B cell (primary cell): ENCODE measurements around the gene UAP1L1. TPM values are rescaled to one million over a fixed set of nuclear protein-coding genes. Genes with fewer than 3 reads are reported as not detected.

ENCODE experiments used
- ATAC-seq: fragments of 200-7000 bp; cut with Tn5 transposase; one replicate; pipeline ENCODE4 v1.10.0; 2021; ENCODE audit warnings: low read depth, mild to moderate bottlenecking, moderate number of reproducible peaks, moderate library complexity
- CTCF ChIA-PET: fragments of 350-600 bp; sonication (Branson Sonifier 250); formaldehyde crosslinking; loops from one replicate; lab custom pipeline; 2021; ENCODE audit warnings: antibody characterized with exemption, inconsistent platforms; lab: Charles Lee
- POLR2A ChIA-PET: fragments of 350-600 bp; sonication (Branson Sonifier 250); formaldehyde crosslinking; loops from one replicate; lab custom pipeline; 2021; ENCODE audit warnings: antibody characterized with exemption; lab: Charles Lee
- DNase-seq: peaks from one replicate; pipeline ENCODE4 v3.0.0; 2013
- H2AFZ ChIP-seq: 2 replicates; pipeline ENCODE4 v1.6.1; 2012; ENCODE audit warnings: mild to moderate bottlenecking, low read depth, low read length; ENCODE audit not compliant: insufficient read depth, poor library complexity, severe bottlenecking
- H3K27ac ChIP-seq, 2 donors: 1 replicate in 1 of 2; 2 replicates in 1 of 2; pipeline ENCODE4 v1.5.1; 2012 to 2013; ENCODE audit warnings: low read length in 2 of 2, mild to moderate bottlenecking in 2 of 2, moderate library complexity in 1 of 2
- H3K27me3 ChIP-seq, 4 experiments: fragments of 200-600 bp in 1 of 4; sonication (generic) in 1 of 4; replicated peaks in 1 of 4; 1 replicate in 2 of 4; 2 replicates in 2 of 4; pipeline versions ENCODE4 v1.6.1 to v1.7.0; 2013 to 2016; ENCODE audit warnings: low read length in 3 of 4, mild to moderate bottlenecking in 2 of 4, mixed read lengths in 1 of 4, moderate library complexity in 1 of 4; ENCODE audit not compliant: insufficient read depth in 4 of 4, control insufficient read depth in 3 of 4; ENCODE audit errors: control extremely low read depth in 1 of 4
- H3K36me3 ChIP-seq, 2 experiments: replicated peaks in 1 of 2; 1 replicate in 1 of 2; 2 replicates in 1 of 2; pipeline versions ENCODE4 v1.6.1 to v1.7.1; 2013; ENCODE audit warnings: low read length in 1 of 2; ENCODE audit not compliant: insufficient read depth in 2 of 2, control insufficient read depth in 1 of 2; ENCODE audit errors: control extremely low read depth in 1 of 2, extremely low read depth in 1 of 2
- H3K4me1 ChIP-seq, 2 donors: fragments of 200-600 bp in 1 of 2; sonication (generic) in 1 of 2; 1 replicate in 1 of 2; 2 replicates in 1 of 2; pipeline versions ENCODE4 v1.5.1 to v1.6.1; 2013 to 2017; ENCODE audit warnings: low read length in 2 of 2; ENCODE audit not compliant: control insufficient read depth in 2 of 2, insufficient read depth in 2 of 2
- H3K4me2 ChIP-seq: replicated peaks from 2 replicates; pipeline ENCODE3; 2012; ENCODE audit warnings: mild to moderate bottlenecking, low read depth, low read length; ENCODE audit not compliant: poor library complexity, severe bottlenecking
- H3K4me3 ChIP-seq, 5 experiments: fragments of 200-600 bp in 1 of 5; sonication (generic) in 1 of 5; 1 replicate in 3 of 5; 2 replicates in 2 of 5; pipeline versions ENCODE4 v1.5.1 to v1.7.0; 2011 to 2016; ENCODE audit warnings: low read length in 4 of 5, mild to moderate bottlenecking in 4 of 5, low read depth in 2 of 5, control low read depth in 1 of 5, moderate library complexity in 1 of 5; ENCODE audit not compliant: insufficient read depth in 1 of 5; ENCODE audit errors: control extremely low read depth in 1 of 5, extremely low read depth in 1 of 5
- H3K79me2 ChIP-seq: fragments of 200-600 bp; sonication (generic); one replicate; pipeline ENCODE4 v1.6.0; 2016; ENCODE audit warnings: low read length; ENCODE audit not compliant: control insufficient read depth, insufficient read depth
- H3K9ac ChIP-seq: fragments of 200-600 bp; sonication (generic); 2 replicates; pipeline ENCODE4 v1.6.1; 2017; ENCODE audit warnings: mild to moderate bottlenecking, low read length, moderate library complexity
- H3K9me3 ChIP-seq, 3 donors: one replicate each; pipeline versions ENCODE4 v1.6.1 to v1.7.1; 2013; ENCODE audit warnings: low read length in 2 of 3; ENCODE audit not compliant: control insufficient read depth in 2 of 3, insufficient read depth in 1 of 3; ENCODE audit errors: control extremely low read depth in 1 of 3
- H4K20me1 ChIP-seq: 2 replicates; pipeline ENCODE4 v1.6.0; 2012; ENCODE audit warnings: mild to moderate bottlenecking, low read length; ENCODE audit not compliant: insufficient read depth, control insufficient read depth, poor library complexity, severe bottlenecking
- H3K27ac Mint-ChIP-seq: one replicate; pipeline ENCODE4 v1.8.0; 2021; ENCODE audit warnings: mixed read lengths
- H3K27me3 Mint-ChIP-seq: one replicate; pipeline ENCODE4 v1.8.0; 2021; ENCODE audit warnings: mixed read lengths
- H3K4me1 Mint-ChIP-seq: one replicate; pipeline ENCODE4 v1.8.0; 2021; ENCODE audit warnings: mixed read lengths
- H3K4me3 Mint-ChIP-seq: one replicate; pipeline ENCODE4 v1.8.0; 2021; ENCODE audit warnings: mixed read lengths
- H3K9me3 Mint-ChIP-seq: one replicate; pipeline ENCODE4 v1.8.0; 2022; ENCODE audit warnings: mixed read lengths; ENCODE audit not compliant: insufficient read depth
- EZH2 ChIP-seq: IDR thresholded peaks from 2 replicates; pipeline ENCODE4 v1.6.1; 2012; ENCODE audit warnings: borderline replicate concordance, low read depth, mild to moderate bottlenecking, moderate library complexity, low read length; ENCODE audit not compliant: insufficient read depth, poor library complexity, severe bottlenecking
- WGBS: methylation state at CpG from one replicate; pipeline ENCODE4 v1.1.5; 2013; ENCODE audit warnings: missing lambda C conversion rate; ENCODE audit not compliant: insufficient coverage; 5-methylcytosine and 5-hydroxymethylcytosine counted together
- intact Hi-C: fragments of 100-400 bp; cut with micrococcal nuclease; formaldehyde crosslinking; loops from one replicate; pipeline ENCODE4 v1.10.0; 2022
- polyA plus RNA-seq: library from polyadenylated mRNA; depleted of rRNA; stranded (reverse); fragments of >200 nt; gene quantifications from 2 replicates; pipeline ENCODE4 v1.2.3, GENCODE V29; 2012
- total RNA-seq, 2 donors: library from RNA; stranded (reverse); fragments of 120-200 nt in 1 of 2; gene quantifications; 1 replicate in 1 of 2; 2 replicates in 1 of 2; pipeline versions ENCODE4 v1.2.3 to v1.2.4, GENCODE V29; 2013 to 2022
- TF ChIP-seq, protein P1 (sequence below): fragments of 200-600 bp; IDR thresholded peaks from one replicate; pipeline ENCODE4 v1.8.0; 2022; ENCODE audit warnings: antibody characterized with exemption, mild to moderate bottlenecking

UAP1L1 gene
- total and polyA plus RNA-seq, 2 donors (not counting 1 experiment from before 2014, with no cell fraction given), result 29.1 to 47.6 TPM

DNA sequence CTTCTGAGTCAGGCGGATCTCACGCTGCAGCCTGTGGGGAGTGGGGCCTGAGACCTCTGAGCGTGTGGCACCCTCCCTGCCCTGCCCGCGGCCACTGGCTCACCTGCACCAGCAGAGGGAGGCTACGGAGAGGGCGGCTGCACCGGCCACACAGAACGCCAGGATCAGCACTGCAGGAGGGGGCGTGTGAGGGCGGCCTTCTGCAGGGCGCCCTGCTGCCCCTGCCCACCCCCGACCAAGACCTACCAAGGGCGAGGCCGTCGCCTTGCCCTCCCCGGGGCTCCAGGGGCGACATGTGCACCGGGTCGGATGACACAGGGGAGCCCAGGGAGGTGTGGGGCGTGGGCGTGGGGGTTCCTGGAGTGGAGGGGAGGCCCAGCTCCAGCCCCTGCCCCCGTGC, 36.7 kb upstream of the UAP1L1 start:
- ATAC-seq (no peak), DNase-seq (no peak)
- no peaks in the 10 kb centered on the region for H3K79me2 ChIP-seq
- no peak overlapping the region for H3K4me2 ChIP-seq
- H4K20me1 ChIP-seq, result no peaks in the 10 kb centered on the region
- ChIA-PET POLR2A (no interaction called here), CTCF (no interaction called here)
- H3K27ac ChIP-seq, result no peak overlapping the region
- no peak overlapping the region for H3K4me3 ChIP-seq
- H2AFZ ChIP-seq, result no peak overlapping the region
- no peaks in the 10 kb centered on the region for H3K36me3 ChIP-seq
- no peak overlapping the region for H3K27ac Mint-ChIP-seq
- H3K9ac ChIP-seq, result no peak overlapping the region
- 92% methylated on average over 23 of the region's 23 CpGs for WGBS
- H3K27me3 Mint-ChIP-seq, result peaks cover 9% of the 10 kb centered on the region
- intact Hi-C loops, result no loop called here
- peaks cover 6% of the 10 kb centered on the region for H3K4me1 Mint-ChIP-seq
- H3K27me3 ChIP-seq, result peaks cover 0 to 40% (median 20%) of the 10 kb centered on the region in 4 experiments
- TF ChIP-seq, protein P1, sequence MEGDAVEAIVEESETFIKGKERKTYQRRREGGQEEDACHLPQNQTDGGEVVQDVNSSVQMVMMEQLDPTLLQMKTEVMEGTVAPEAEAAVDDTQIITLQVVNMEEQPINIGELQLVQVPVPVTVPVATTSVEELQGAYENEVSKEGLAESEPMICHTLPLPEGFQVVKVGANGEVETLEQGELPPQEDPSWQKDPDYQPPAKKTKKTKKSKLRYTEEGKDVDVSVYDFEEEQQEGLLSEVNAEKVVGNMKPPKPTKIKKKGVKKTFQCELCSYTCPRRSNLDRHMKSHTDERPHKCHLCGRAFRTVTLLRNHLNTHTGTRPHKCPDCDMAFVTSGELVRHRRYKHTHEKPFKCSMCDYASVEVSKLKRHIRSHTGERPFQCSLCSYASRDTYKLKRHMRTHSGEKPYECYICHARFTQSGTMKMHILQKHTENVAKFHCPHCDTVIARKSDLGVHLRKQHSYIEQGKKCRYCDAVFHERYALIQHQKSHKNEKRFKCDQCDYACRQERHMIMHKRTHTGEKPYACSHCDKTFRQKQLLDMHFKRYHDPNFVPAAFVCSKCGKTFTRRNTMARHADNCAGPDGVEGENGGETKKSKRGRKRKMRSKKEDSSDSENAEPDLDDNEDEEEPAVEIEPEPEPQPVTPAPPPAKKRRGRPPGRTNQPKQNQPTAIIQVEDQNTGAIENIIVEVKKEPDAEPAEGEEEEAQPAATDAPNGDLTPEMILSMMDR, result no peak
- no peak for TF ChIP-seq EZH2
- no peak overlapping the region for H3K4me3 Mint-ChIP-seq
- H3K4me1 ChIP-seq, result peaks cover 14 to 22% of the 10 kb centered on the region in 2 donors
- H3K9me3 ChIP-seq, result peaks cover 0 to 21% (median 0%) of the 10 kb centered on the region in 3 donors
- H3K9me3 Mint-ChIP-seq, result no peaks in the 10 kb centered on the region

DNA sequence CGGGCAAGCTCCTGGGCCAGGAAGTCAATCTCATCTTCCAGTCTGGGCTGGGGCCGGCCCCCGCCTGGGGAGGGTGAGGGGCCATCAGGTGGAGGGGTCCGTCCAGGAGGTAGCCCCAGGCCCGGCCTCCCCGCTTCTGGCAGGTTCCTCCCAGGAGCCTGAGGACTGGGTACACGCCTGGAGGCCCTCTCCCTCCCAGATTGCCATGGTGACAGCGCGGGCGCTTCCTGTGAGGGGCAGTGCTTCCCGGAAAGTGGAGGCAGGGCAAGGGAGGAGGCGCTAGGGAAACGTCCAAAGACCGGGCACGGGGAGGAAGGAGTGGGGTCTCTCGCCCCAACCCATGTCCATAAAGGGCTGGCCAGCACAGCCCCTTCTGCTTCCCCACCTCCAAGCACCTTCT, 36.2 kb upstream of the UAP1L1 start:
- H3K27ac ChIP-seq, result no peak overlapping the region
- no peak overlapping the region for H2AFZ ChIP-seq
- no peak overlapping the region for H3K4me3 ChIP-seq
- peaks cover 17 to 25% of the 10 kb centered on the region in 2 donors for H3K4me1 ChIP-seq
- H3K4me2 ChIP-seq, result no peak overlapping the region
- H3K4me1 Mint-ChIP-seq, result peaks cover 6% of the 10 kb centered on the region
- H3K27me3 ChIP-seq, result peaks cover 0 to 43% (median 21%) of the 10 kb centered on the region in 4 experiments
- peaks cover 1% of the 10 kb centered on the region for H4K20me1 ChIP-seq
- TF ChIP-seq, protein P1, result no peak
- no peak for TF ChIP-seq EZH2
- H3K79me2 ChIP-seq, result no peaks in the 10 kb centered on the region
- no peak overlapping the region for H3K9ac ChIP-seq
- peaks cover 0 to 22% (median 0%) of the 10 kb centered on the region in 3 donors for H3K9me3 ChIP-seq
- ATAC-seq (no peak), DNase-seq (no peak)
- H3K27ac Mint-ChIP-seq, result no peak overlapping the region
- H3K27me3 Mint-ChIP-seq, result peaks cover 9% of the 10 kb centered on the region
- H3K36me3 ChIP-seq, result no peaks in the 10 kb centered on the region
- no peak overlapping the region for H3K4me3 Mint-ChIP-seq
- ChIA-PET POLR2A (no interaction called here), CTCF (no interaction called here)
- 96% methylated on average over 5 of the region's 16 CpGs for whole genome bisulfite sequencing
- H3K9me3 Mint-ChIP-seq, result no peaks in the 10 kb centered on the region
- intact Hi-C loops, result no loop called here
